Measurements from ENCODE around the gene NEMF. TPM values are rescaled to one million over a fixed set of nuclear protein-coding genes. Genes with fewer than 3 reads are reported as not detected.

NEMF gene, protein sequence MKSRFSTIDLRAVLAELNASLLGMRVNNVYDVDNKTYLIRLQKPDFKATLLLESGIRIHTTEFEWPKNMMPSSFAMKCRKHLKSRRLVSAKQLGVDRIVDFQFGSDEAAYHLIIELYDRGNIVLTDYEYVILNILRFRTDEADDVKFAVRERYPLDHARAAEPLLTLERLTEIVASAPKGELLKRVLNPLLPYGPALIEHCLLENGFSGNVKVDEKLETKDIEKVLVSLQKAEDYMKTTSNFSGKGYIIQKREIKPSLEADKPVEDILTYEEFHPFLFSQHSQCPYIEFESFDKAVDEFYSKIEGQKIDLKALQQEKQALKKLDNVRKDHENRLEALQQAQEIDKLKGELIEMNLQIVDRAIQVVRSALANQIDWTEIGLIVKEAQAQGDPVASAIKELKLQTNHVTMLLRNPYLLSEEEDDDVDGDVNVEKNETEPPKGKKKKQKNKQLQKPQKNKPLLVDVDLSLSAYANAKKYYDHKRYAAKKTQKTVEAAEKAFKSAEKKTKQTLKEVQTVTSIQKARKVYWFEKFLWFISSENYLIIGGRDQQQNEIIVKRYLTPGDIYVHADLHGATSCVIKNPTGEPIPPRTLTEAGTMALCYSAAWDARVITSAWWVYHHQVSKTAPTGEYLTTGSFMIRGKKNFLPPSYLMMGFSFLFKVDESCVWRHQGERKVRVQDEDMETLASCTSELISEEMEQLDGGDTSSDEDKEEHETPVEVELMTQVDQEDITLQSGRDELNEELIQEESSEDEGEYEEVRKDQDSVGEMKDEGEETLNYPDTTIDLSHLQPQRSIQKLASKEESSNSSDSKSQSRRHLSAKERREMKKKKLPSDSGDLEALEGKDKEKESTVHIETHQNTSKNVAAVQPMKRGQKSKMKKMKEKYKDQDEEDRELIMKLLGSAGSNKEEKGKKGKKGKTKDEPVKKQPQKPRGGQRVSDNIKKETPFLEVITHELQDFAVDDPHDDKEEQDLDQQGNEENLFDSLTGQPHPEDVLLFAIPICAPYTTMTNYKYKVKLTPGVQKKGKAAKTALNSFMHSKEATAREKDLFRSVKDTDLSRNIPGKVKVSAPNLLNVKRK
- 12.6 and 28.5 TPM in 2 replicates for polyA plus RNA-seq (2011; rRNA removed)
- 41.5 and 46.7 TPM in 2 replicates for polyA minus RNA-seq (2011; rRNA and poly(A)+ RNA removed)

DNA sequence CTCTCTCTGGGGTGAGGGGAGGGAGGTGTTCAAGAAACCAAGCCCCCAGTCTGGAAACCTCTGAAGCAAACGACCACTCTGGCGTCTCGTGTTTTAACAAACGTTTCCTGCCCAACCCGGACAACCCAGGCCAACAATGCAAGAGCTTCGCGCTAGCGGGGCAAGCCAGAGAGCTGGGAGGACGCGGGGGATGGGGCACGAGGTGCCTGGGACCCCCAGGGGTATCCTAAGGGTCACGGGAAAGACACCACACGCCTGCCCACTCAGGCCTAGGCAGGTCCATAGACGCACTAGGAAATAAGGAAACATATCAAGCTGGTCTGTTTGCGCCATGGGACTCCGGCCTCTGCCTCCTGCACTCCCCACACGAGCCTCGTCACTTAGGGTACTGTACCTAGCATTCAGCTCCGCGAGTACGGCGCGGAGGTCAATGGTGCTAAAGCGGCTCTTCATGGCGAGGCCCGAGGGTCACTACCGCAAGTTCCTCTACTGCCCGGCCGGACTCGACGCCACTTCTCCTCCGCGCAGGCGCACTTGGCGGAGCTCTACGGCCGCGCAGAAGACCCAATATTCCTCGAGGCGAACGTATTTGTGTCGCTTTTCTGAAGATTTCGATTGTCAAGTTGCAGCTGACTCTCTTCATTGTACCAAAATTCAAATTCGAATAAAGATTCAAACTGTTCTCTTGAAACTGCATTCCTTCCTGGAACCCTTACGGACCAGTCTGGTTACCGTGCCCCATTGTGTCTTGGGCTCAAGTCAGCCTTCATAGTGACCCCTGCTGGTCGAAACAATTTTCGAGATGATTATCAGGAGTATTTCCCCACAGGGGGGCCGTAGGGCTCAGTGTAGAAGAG is at the start of gene NEMF:
TSS of gene NEMF (minus strand) at position 488 of the 857 bp plus-strand sequence. CDS start at position 453, 35 bp downstream.
- TF ChIP-seq, protein P1, sequence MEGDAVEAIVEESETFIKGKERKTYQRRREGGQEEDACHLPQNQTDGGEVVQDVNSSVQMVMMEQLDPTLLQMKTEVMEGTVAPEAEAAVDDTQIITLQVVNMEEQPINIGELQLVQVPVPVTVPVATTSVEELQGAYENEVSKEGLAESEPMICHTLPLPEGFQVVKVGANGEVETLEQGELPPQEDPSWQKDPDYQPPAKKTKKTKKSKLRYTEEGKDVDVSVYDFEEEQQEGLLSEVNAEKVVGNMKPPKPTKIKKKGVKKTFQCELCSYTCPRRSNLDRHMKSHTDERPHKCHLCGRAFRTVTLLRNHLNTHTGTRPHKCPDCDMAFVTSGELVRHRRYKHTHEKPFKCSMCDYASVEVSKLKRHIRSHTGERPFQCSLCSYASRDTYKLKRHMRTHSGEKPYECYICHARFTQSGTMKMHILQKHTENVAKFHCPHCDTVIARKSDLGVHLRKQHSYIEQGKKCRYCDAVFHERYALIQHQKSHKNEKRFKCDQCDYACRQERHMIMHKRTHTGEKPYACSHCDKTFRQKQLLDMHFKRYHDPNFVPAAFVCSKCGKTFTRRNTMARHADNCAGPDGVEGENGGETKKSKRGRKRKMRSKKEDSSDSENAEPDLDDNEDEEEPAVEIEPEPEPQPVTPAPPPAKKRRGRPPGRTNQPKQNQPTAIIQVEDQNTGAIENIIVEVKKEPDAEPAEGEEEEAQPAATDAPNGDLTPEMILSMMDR (IDR thresholded peaks at IDR 0.05; ENCODE audit: insufficient read depth, low read depth, low read length) = peak; percentile 79
- ChIA-PET CTCF (interaction anchor here (0.6 to 4.4 kb wide), 32 partner anchors 10 to 408 kb away, joined by 3 to 71 read pairs (median 4); partner anchors contain the start of genes DNAAF2, KLHDC2, LRR1 and POLE2), POLR2A (interaction anchor here (0.6 to 0.8 kb wide), 3 partner anchors 82 to 232 kb away, joined by 3 to 4 read pairs (median 3); partner anchors contain the start of genes MGAT2 and RPL36AL)
- Histone ChIP-seq H3K36me3 (ENCODE audit: control insufficient read depth, insufficient read depth, low read length) (no peaks in the 10 kb centered on the region; the same call in 1 of the 2 replicates), H3K4me3 (ENCODE audit: low read depth, low read length) (peak within 1 kb of the TSS; percentile 88), H3K27me3 (ENCODE audit: control insufficient read depth, insufficient read depth, low read length) (no peaks in the 10 kb centered on the region)
- DNase-seq (ENCODE audit: low read depth) = peak; percentile 47

DNA sequence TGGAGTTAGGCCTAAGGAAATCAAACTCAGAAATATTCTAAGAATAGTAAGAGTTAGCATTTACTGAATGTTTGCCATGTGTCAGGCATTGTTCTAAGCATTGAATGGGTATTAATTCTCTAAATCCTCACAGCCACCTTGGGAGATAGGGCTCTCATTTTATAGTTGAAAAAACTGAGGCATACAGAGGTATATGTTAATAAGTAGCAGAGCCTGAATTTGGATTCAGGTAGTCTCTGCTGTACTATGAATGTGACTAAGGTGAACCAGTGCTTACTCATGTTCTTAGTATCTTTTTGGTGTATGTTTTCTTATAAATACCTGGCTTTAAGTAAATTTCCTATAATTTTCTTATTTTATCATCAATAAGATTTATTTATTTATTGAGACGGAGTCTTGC is 48.4 kb upstream of the NEMF start:
- POLR2A ChIA-PET = no interaction called here

DNA sequence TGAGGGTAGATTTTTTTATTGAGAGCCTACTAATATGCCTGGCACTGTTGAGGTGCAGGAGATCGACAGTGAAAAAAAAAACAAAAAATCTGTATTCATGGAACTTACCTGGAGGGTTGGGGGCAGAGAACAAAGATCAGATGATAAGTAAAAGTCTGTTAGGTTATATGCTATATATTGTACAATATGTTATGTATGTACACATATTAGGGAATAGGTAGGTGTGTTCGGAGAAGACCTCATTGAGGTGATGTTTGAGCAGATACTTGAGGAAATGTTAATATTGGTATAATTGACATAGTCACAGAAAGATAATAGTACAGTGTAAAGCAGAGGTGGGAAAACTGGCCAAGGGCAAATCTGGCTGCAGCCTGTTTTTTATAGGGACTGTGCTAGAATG is 45.9 kb upstream of the NEMF start:
- TF ChIP-seq, protein P1 (IDR thresholded peaks at IDR 0.05; ENCODE audit: insufficient read depth, low read depth, low read length) = no peak
- Histone ChIP-seq H3K4me3 (ENCODE audit: low read depth, low read length) (no peak overlapping the region), H3K36me3 (ENCODE audit: control insufficient read depth, insufficient read depth, low read length) (0 out of 2 replicates have a peak, but pooled peaks cover 3% of the 10 kb centered on the region), H3K27me3 (ENCODE audit: control insufficient read depth, insufficient read depth, low read length) (no peaks in the 10 kb centered on the region)
- ChIA-PET CTCF (interaction anchor here (1.3 kb wide), 1 partner anchor 17 kb away, joined by 3 read pairs; no protein-coding TSS in a partner anchor), POLR2A (interaction anchor here (0.6 kb wide), 1 partner anchor 103 kb away, joined by 5 read pairs; no protein-coding TSS in a partner anchor)
- DNase-seq (ENCODE audit: low read depth) = no peak

More for the DNA sequence above, 48.4 kb upstream of the NEMF start:
- no peaks in the 10 kb centered on the region for H3K27me3 ChIP-seq (ENCODE audit: control insufficient read depth, insufficient read depth, low read length)
- CTCF ChIA-PET = no interaction called here
- no peaks in the 10 kb centered on the region for H3K36me3 ChIP-seq (ENCODE audit: control insufficient read depth, insufficient read depth, low read length)
- no peak for DNase-seq (ENCODE audit: low read depth)
- TF ChIP-seq, protein P1 (IDR thresholded peaks at IDR 0.05; ENCODE audit: insufficient read depth, low read depth, low read length) = no peak
- no peak overlapping the region for H3K4me3 ChIP-seq (ENCODE audit: low read depth, low read length)

DNA sequence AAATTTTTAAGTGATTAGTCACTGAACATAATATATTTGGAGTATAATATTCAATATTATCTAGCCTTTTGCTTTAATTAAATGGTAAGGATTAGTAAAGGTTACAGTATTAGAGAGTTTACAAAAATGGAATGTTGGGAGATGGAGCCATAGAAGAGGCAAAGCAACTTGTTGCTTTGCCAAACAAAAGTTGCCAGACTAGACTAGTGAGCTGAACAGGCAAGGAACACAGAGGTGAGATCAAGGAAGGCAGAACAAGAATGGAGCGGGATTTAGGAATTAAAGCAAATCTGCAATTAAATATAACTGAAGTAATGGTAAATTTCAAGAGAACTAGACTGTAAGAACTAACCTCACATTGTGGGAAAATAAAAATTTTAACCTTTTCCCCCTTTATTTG is 45.4 kb upstream of the NEMF start:
- DNase-seq (ENCODE audit: low read depth) = no peak
- CTCF ChIA-PET = interaction anchor here (0.6 to 1.3 kb wide), 2 partner anchors 17 to 206 kb away, joined by 3 read pairs; no protein-coding TSS in a partner anchor
- H3K27me3 ChIP-seq (ENCODE audit: control insufficient read depth, insufficient read depth, low read length) = no peaks in the 10 kb centered on the region
- TF ChIP-seq, protein P1 (IDR thresholded peaks at IDR 0.05; ENCODE audit: insufficient read depth, low read depth, low read length) = no peak
- POLR2A ChIA-PET = interaction anchor here (0.6 kb wide), 1 partner anchor 103 kb away, joined by 5 read pairs; no protein-coding TSS in a partner anchor
- 0 out of 2 replicates have a peak, but pooled peaks cover 3% of the 10 kb centered on the region for H3K36me3 ChIP-seq (ENCODE audit: control insufficient read depth, insufficient read depth, low read length)
- H3K4me3 ChIP-seq (ENCODE audit: low read depth, low read length) = no peak overlapping the region

Data from BJ (cell line).